GM20431 (cell line): ENCODE measurements around the gene ABCA9.
"Not testable (repeated sequence)": the region's sequence is repeated elsewhere in the genome, so short reads cannot be mapped to it uniquely, and the experiment has no call there.

Experiments
- in situ Hi-C: fragments of 300-500 bp; cut with MseI, MboI; formaldehyde crosslinking; loops from one replicate; pipeline ENCODE4 v1.15.0; 2020; ENCODE audit warnings: low sequenced_read_pairs; ENCODE audit not compliant: unreplicated experiment

Gene ABCA9

GRCh38 chr17:69060822-69061221 is at the start of gene ABCA9:
ABCA9 (minus strand) TSS chr17:69060927; CDS start chr17:69051126, 9,801 bp downstream.
- in situ Hi-C loops, result no loop called here

GRCh38 chr17:69105907-69106730 is 45.4 kb upstream of the ABCA9 start:
- in situ Hi-C loops, result no loop called here

GRCh38 chr17:69103557-69104233 is 43.0 kb upstream of the ABCA9 start:
- in situ Hi-C loops, result no loop called here

GRCh38 chr17:69098625-69099024 is 37.9 kb upstream of the ABCA9 start:
- in situ Hi-C loops, result no loop called here

- in situ Hi-C loops, result no loop called here
Observed at GRCh38 chr17:69096541-69096940, 35.8 kb upstream of the ABCA9 start.

GRCh38 chr17:69093995-69094394 is 33.3 kb upstream of the ABCA9 start:
- in situ Hi-C loops, result no loop called here

GRCh38 chr17:69093279-69093789 is 32.6 kb upstream of the ABCA9 start:
- in situ Hi-C loops, result no loop called here

- in situ Hi-C loops, result no loop called here
Observed at GRCh38 chr17:69090365-69090764, 29.6 kb upstream of the ABCA9 start.

GRCh38 chr17:69088643-69089200 is 28.0 kb upstream of the ABCA9 start:
- in situ Hi-C loops, result no loop called here

GRCh38 chr17:69086641-69087040 is 25.9 kb upstream of the ABCA9 start:
- in situ Hi-C loops, result no loop called here

- in situ Hi-C loops, result no loop called here
Observed at GRCh38 chr17:69084911-69085310, 24.2 kb upstream of the ABCA9 start.

- in situ Hi-C loops, result no loop called here
Observed at GRCh38 chr17:69082696-69083095, 22.0 kb upstream of the ABCA9 start.

GRCh38 chr17:69078864-69079263 is 18.1 kb upstream of the ABCA9 start:
- in situ Hi-C loops, result no loop called here

- in situ Hi-C loops, result no loop called here
Observed at GRCh38 chr17:69075823-69076222, 15.1 kb upstream of the ABCA9 start.

- in situ Hi-C loops, result not testable (repeated sequence)
Observed at GRCh38 chr17:69073392-69073791, 12.7 kb upstream of the ABCA9 start.

GRCh38 chr17:69072803-69073256 is 12.1 kb upstream of the ABCA9 start:
- in situ Hi-C loops, result not testable (repeated sequence)

- in situ Hi-C loops, result not testable (repeated sequence)
Observed at GRCh38 chr17:69071233-69071586, 10.5 kb upstream of the ABCA9 start.

GRCh38 chr17:69070378-69071232 is 9.9 kb upstream of the ABCA9 start:
- in situ Hi-C loops, result not testable (repeated sequence)

GRCh38 chr17:69069226-69069750 is 8.6 kb upstream of the ABCA9 start:
- in situ Hi-C loops, result no loop called here
